Right lobe of liver (tissue), 6 donors: ENCODE data around the gene NOL4L. TPM values are rescaled to one million over a fixed set of nuclear protein-coding genes. Genes with fewer than 3 reads are reported as not detected.

Source experiments
- ATAC-seq, 4 donors: fragments of 200-7000 bp; cut with Tn5 transposase; one replicate each; pipeline ENCODE4 v1.9.1; 2020; ENCODE audit warnings: mild to moderate bottlenecking in 4 of 4, moderate library complexity in 4 of 4
- DNase-seq, 3 donors: peaks; one replicate each; pipeline ENCODE4 v3.0.0-alpha.2; 2020
- H3K27ac ChIP-seq, 3 donors: fragments of 200-600 bp; one replicate each; pipeline ENCODE4 v1.8.0; 2022
- H3K27me3 ChIP-seq, 2 donors: fragments of 200-600 bp; one replicate each; pipeline ENCODE4 v1.8.0; 2022
- H3K36me3 ChIP-seq, 4 donors: fragments of 200-600 bp; sonication (generic) in 1 of 4; one replicate each; pipeline versions ENCODE4 v1.5.1 to v1.8.0; 2017 to 2022; ENCODE audit warnings: control low read depth in 1 of 4
- H3K4me1 ChIP-seq, 4 donors: fragments of 200-600 bp; sonication (generic) in 1 of 4; one replicate each; pipeline versions ENCODE4 v1.5.1 to v1.8.0; 2017 to 2022; ENCODE audit warnings: control low read depth in 1 of 4
- H3K4me3 ChIP-seq, 3 donors: fragments of 200-600 bp; one replicate each; pipeline ENCODE4 v1.8.0; 2022
- H3K9me3 ChIP-seq, 4 donors: fragments of 200-600 bp; sonication (generic) in 1 of 4; one replicate each; pipeline versions ENCODE4 v1.5.1 to v1.8.0; 2017 to 2022; ENCODE audit warnings: control low read depth in 1 of 4
- CTCF ChIP-seq, 4 donors: fragments of 200-600 bp in 3 of 4; fragments of 450-650 bp in 1 of 4; IDR thresholded peaks; one replicate each; pipeline versions ENCODE4 v1.5.1 to v1.8.0; 2016 to 2022; ENCODE audit warnings: antibody characterized with exemption in 4 of 4, mild to moderate bottlenecking in 2 of 4
- POLR2A ChIP-seq: fragments of 450-650 bp; IDR thresholded peaks from one replicate; pipeline ENCODE4 v1.6.1; 2017; ENCODE audit warnings: antibody characterized with exemption, mild to moderate bottlenecking
- WGBS: methylation state at CpG from one replicate; pipeline ENCODE4 v1.1.6; 2018; ENCODE audit warnings: low coverage, low lambda C conversion rate; ENCODE audit not compliant: insufficient coverage; ENCODE audit errors: missing lambda C conversion rate; 5-methylcytosine and 5-hydroxymethylcytosine counted together
- intact Hi-C, 2 donors: fragments of 100-400 bp; cut with DNase I; formaldehyde crosslinking; loops; one replicate each; pipeline versions ENCODE4 v1.11.2 to v1.14.1; 2022
- total RNA-seq, 6 experiments: library from RNA; depleted of rRNA in 2 of 6; stranded (reverse); fragments of >200 nt in 2 of 6; fragmentation: NEBNext Ultra II Directional in 3 of 6; extraction: Animal tissue kit (Norgen Biotek cat#: 25700) in 3 of 6; gene quantifications; one replicate each; pipeline versions ENCODE4 v1.1.0 to v1.2.4, GENCODE V29; 2016 to 2023
- donor health status: DM: no; HTN: yes; CAD: no.
- donor health status: DM: no; HTN: no; CAD: no.
- donor health status: DM: no; HTN: no; CAD: no.
- donor health status: DM: no; HTN: yes; CAD: no.
- donor health status: DM: no; HTN: yes; CAD: no.

Gene NOL4L
- total RNA-seq, 6 experiments from 2014 or later: 4.3 to 6.5 (median 5.7) TPM

DNA sequence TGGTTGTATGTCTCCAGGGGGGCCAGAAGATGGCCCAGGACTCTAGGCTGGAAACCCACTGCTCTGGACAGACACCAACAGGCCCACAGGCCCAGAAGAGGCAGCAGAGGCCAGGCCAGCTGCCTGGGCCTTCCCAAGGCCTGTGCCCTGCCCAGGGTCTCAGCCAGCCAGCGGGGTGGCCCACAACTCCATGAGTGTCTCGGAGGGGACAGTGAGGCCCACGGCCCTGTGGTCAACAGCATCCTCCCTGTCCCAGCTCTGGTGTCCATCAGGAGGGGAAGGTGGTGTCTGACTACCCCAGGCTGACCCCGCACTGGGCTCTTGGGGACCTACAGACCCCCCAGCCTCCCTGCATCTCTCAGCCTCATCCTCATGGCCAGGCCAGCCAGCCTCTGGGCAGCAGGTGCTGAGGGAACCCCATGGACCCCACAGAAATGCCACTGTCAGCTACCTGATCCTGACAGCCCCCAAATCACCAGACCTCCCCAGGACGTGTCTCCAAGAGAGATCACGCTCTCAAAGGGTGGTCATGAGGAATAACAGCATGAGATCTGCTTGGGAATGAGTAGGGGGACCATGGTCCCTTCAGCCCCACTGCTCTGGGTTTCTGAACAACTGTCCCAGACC is 112.4 kb downstream of the NOL4L start:
- no peaks in the 10 kb centered on the region for H3K36me3 ChIP-seq
- intact Hi-C loops: no loop called here
- ATAC-seq: no peak
- DNase-seq: no peak
- H3K9me3 ChIP-seq: no peaks in the 10 kb centered on the region
- peak overlapping the region; percentile 69 to 84 (median 70) for H3K27ac ChIP-seq
- H3K4me1 ChIP-seq: peaks cover 0 to 54% (median 29%) of the 10 kb centered on the region in 4 donors
- H3K4me3 ChIP-seq: peak overlapping the region in 2 of 3 donors; percentile 12 to 36
- no peaks in the 10 kb centered on the region for H3K27me3 ChIP-seq
- TF ChIP-seq CTCF (IDR thresholded peaks at IDR 0.05): no peak
- TF ChIP-seq POLR2A: no peak
- WGBS: 85% methylated on average over 2 of the region's 6 CpGs

DNA sequence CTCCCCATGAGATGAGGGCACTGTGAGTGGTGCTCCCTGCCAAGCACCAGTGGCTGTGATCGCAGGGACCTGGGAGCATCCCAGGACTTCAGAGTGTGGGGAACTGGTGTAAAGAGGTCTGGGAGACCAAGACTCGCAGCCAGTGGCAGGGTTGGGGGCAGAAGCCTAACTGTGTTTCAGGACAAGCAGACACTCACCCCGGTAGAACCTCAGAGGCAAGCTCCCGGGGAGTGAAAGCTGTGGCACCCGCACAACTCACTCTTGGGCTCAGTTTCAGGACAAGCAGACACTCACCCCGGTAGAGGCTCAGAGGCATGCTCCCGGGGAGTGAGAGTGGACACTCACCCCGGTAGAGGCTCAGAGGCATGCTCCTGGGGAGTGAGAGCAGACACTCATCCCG is 114.2 kb downstream of the NOL4L start:
- no CpG with 5 or more reads among the region's 9 CpGs for WGBS
- Histone ChIP-seq H3K4me1 (peaks cover 0 to 49% (median 28%) of the 10 kb centered on the region in 4 donors), H3K9me3 (no peaks in the 10 kb centered on the region), H3K27me3 (no peaks in the 10 kb centered on the region), H3K36me3 (no peaks in the 10 kb centered on the region), H3K4me3 (no peak overlapping the region), H3K27ac (peak overlapping the region in 1 of 3 donors; percentile 22)
- intact Hi-C loops: no loop called here
- no peak for TF ChIP-seq CTCF (IDR thresholded peaks at IDR 0.05)
- no peak for TF ChIP-seq POLR2A
- ATAC-seq (no peak), DNase-seq (no peak)

DNA sequence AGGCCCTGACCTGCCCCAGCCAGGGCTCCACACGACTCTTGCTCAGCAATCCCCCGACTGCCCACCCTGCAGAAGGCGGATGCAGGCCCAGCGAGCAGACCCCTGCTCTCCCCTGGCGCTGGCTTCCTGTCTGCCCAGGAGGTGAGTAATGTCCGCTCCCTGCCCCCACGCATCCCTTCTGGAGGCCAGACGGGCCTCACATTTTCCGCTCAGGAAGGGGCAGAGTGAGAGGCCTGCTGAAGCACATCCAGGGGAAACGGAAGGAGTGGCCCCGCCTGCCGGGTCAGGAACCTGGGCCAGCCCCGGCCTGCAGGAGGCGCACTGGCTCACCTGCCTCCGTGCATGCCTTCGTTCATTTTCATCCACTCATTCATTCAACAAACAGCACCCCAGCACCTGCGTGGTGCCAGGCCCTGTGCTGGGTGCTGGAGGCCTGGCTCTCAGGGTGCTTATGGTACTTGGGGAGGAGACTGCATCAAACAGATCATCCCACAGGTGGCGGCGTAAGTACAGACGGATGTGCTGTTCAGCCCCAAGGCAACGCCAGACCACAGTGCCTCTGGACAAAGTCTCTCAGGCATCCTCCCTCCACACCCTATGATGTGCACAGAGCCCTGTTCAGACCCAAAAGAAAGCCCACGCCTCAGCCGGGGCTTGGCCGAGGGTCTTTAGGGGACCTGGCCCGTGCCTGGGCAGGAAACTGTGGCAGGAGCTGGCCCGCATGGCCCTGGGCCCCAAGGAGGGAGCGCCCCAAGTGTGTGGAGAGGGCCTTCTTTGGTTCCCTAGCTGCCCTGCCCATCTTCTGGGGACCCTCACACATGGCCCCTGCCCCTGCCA is 114.9 kb downstream of the NOL4L start:
- intact Hi-C loops: no loop called here
- H3K4me1 ChIP-seq: peaks cover 0 to 50% (median 29%) of the 10 kb centered on the region in 4 donors
- H3K9me3 ChIP-seq: no peaks in the 10 kb centered on the region
- 53% methylated on average over 6 of the region's 27 CpGs for WGBS
- ATAC-seq (peak; percentile 6 to 32 (median 20)), DNase-seq (peak in 2 of 3 donors; percentile 64 to 69)
- H3K4me3 ChIP-seq: no peak overlapping the region
- no peaks in the 10 kb centered on the region for H3K36me3 ChIP-seq
- H3K27me3 ChIP-seq: no peaks in the 10 kb centered on the region
- TF ChIP-seq CTCF (IDR thresholded peaks at IDR 0.05) (peak; percentile 26 to 40 (median 37)), POLR2A (no peak)
- no peak overlapping the region for H3K27ac ChIP-seq

GRCh38 chr20:32468860-32469259 is 116.3 kb downstream of the NOL4L start:
- Histone ChIP-seq H3K4me1 (peaks cover 0 to 50% (median 30%) of the 10 kb centered on the region in 4 donors), H3K27ac (no peak overlapping the region), H3K4me3 (no peak overlapping the region), H3K36me3 (no peaks in the 10 kb centered on the region), H3K9me3 (no peaks in the 10 kb centered on the region), H3K27me3 (no peaks in the 10 kb centered on the region)
- TF ChIP-seq CTCF (IDR thresholded peaks at IDR 0.05) (no peak), POLR2A (no peak)
- ATAC-seq (no peak), DNase-seq (peak in 1 of 3 donors; percentile 13)
- intact Hi-C loops: no loop called here
- 66% methylated on average over 3 of the region's 7 CpGs for WGBS
